Mesenteric fat pad (tissue), 1 donor: ENCODE data around the gene PLXNB3. TPM values are rescaled to one million over a fixed set of nuclear protein-coding genes. Genes with fewer than 3 reads are reported as not detected.

Source experiments
- DNase-seq: peaks from one replicate; pipeline ENCODE4 v3.0.0-alpha.2; 2020; ENCODE audit warnings: low spot score
- total RNA-seq: library from RNA; stranded (reverse); fragmentation: NEBNext Ultra II Directional; extraction: Animal tissue kit (Norgen Biotek cat#: 25700); gene quantifications from one replicate; pipeline ENCODE4 v1.2.1, GENCODE V29; 2021
- donor health status: DM: yes; HTN: yes; CAD: no.

Gene PLXNB3
- total RNA-seq, 1 donor from 2014 or later = 10.2 TPM

GRCh38 chrX:153784325-153784967 is 20.4 kb downstream of the PLXNB3 start:
- no peak for DNase-seq

- no peak for DNase-seq
Observed at GRCh38 chrX:153786669-153787068, 22.6 kb downstream of the PLXNB3 start.

GRCh38 chrX:153789654-153790053 is 25.6 kb downstream of the PLXNB3 start:
- DNase-seq = no peak

- DNase-seq = no peak
Observed at GRCh38 chrX:153791104-153791852, 27.2 kb downstream of the PLXNB3 start.

GRCh38 chrX:153792368-153792767 is 28.3 kb downstream of the PLXNB3 start:
- no peak for DNase-seq

- DNase-seq = no peak
Observed at GRCh38 chrX:153793291-153793690, 29.2 kb downstream of the PLXNB3 start.

GRCh38 chrX:153794018-153794896 is 30.2 kb downstream of the PLXNB3 start, which contains the start of the genes IDH3G and SSR4:
TSS of gene IDH3G (minus strand) at chrX:153794375. CDS start at chrX:153794326, 49 bp downstream.
TSS of gene SSR4 (plus strand) at chrX:153794668. CDS start at chrX:153794688, 20 bp downstream.
- peak; percentile 97 for DNase-seq

- DNase-seq = no peak
Observed at GRCh38 chrX:153794897-153795816, 31.1 kb downstream of the PLXNB3 start.

GRCh38 chrX:153797415-153798015 is 33.5 kb downstream of the PLXNB3 start:
- no peak for DNase-seq

GRCh38 chrX:153799326-153799725 is 35.3 kb downstream of the PLXNB3 start:
- no peak for DNase-seq

GRCh38 chrX:153800177-153800722 is 36.2 kb downstream of the PLXNB3 start:
- DNase-seq = no peak

GRCh38 chrX:153800746-153801145 is 36.7 kb downstream of the PLXNB3 start:
- DNase-seq = no peak

GRCh38 chrX:153801669-153802068 is 37.6 kb downstream of the PLXNB3 start:
- no peak for DNase-seq

GRCh38 chrX:153802513-153803045 is 38.5 kb downstream of the PLXNB3 start:
- DNase-seq = no peak

- DNase-seq = no peak
Observed at GRCh38 chrX:153803211-153804099, 39.4 kb downstream of the PLXNB3 start.

GRCh38 chrX:153804100-153804595 is 40.1 kb downstream of the PLXNB3 start:
- DNase-seq = no peak

GRCh38 chrX:153804621-153805020 is 40.6 kb downstream of the PLXNB3 start:
- DNase-seq = no peak

- DNase-seq = no peak
Observed at GRCh38 chrX:153805436-153805835, 41.4 kb downstream of the PLXNB3 start.
